NCI-H128 (cell line): ENCODE data around the gene STK33.
A peak's percentile ranks its signal among the peaks of the same experiment; 100 is the strongest.

Source experiments
- DNase-seq: peaks from one replicate; lab custom pipeline; 2025; ENCODE audit not compliant: unreplicated experiment; lab: John Stamatoyannopoulos, UW

Gene STK33

GRCh38 chr11:8593935-8594909 lies at the start of gene STK33:
TSS of gene STK33 (minus strand) at chr11:8594228. CDS start at chr11:8474905, 119,323 bp downstream.
- DNase-seq: peak; percentile 76

- no peak for DNase-seq
Observed at GRCh38 chr11:8642196-8642841, 48.3 kb upstream of the STK33 start.

GRCh38 chr11:8641332-8641731 lies 47.3 kb upstream of the STK33 start:
- no peak for DNase-seq

GRCh38 chr11:8640267-8640906 lies 46.4 kb upstream of the STK33 start:
- no peak for DNase-seq

GRCh38 chr11:8639655-8640054 lies 45.6 kb upstream of the STK33 start:
- no peak for DNase-seq

- no peak for DNase-seq
Observed at GRCh38 chr11:8638300-8638699, 44.3 kb upstream of the STK33 start.

- no peak for DNase-seq
Observed at GRCh38 chr11:8636127-8636526, 42.1 kb upstream of the STK33 start.

GRCh38 chr11:8634498-8634897 lies 40.5 kb upstream of the STK33 start:
- no peak for DNase-seq

- DNase-seq: no peak
Observed at GRCh38 chr11:8631395-8632118, 37.5 kb upstream of the STK33 start.

GRCh38 chr11:8624698-8625097 lies 30.7 kb upstream of the STK33 start:
- no peak for DNase-seq

- DNase-seq: no peak
Observed at GRCh38 chr11:8621147-8621546, 27.1 kb upstream of the STK33 start.

- no peak for DNase-seq
Observed at GRCh38 chr11:8617063-8617462, 23.0 kb upstream of the STK33 start.

GRCh38 chr11:8615291-8616032 lies 21.4 kb upstream of the STK33 start:
- no peak for DNase-seq

- no peak for DNase-seq
Observed at GRCh38 chr11:8614497-8614896, 20.5 kb upstream of the STK33 start.

GRCh38 chr11:8613036-8613435 lies 19.0 kb upstream of the STK33 start:
- DNase-seq: no peak

GRCh38 chr11:8612522-8612921 lies 18.5 kb upstream of the STK33 start:
- DNase-seq: no peak

GRCh38 chr11:8610532-8611116 lies 16.6 kb upstream of the STK33 start:
- no peak for DNase-seq

- DNase-seq: no peak
Observed at GRCh38 chr11:8608652-8609051, 14.6 kb upstream of the STK33 start.

- no peak for DNase-seq
Observed at GRCh38 chr11:8605971-8606563, 12.0 kb upstream of the STK33 start.
